Measurements from ENCODE around the gene REPS1. TPM values are rescaled to one million over a fixed set of nuclear protein-coding genes. Genes with fewer than 3 reads are reported as not detected.

REPS1 gene
- total and polyA plus RNA-seq, 2 of the 13 experiments (the other 11 are each of a cell fraction or from before 2014, with no cell fraction given): 36.4 to 38.3 TPM

DNA sequence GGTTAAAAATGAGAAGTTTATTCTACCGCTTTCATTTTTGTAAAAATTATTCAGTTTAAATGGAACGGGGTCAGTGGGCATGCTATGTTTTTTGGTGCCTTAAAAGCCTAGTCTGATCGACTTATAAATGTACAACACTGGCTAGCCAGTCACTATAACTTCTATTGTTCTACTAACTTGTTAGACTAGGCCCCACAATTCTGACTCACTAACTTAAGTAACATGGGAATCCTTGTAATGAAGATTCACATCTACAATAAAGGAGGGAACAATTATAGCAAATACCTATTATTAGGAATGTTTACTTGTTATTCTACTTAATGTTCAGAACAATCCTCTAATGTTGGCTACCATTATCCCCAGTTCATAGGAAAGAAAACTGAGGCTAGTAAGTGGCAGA, 28.5 kb downstream of the REPS1 start (continued):
- no peak for TF ChIP-seq ZSCAN29 (CRISPR knock-in tag; conservative IDR thresholded peaks at IDR 0.05)
- no peak for TF ChIP-seq ARNT2 (CRISPR knock-in tag; IDR thresholded peaks at IDR 0.05; ENCODE audit: low read depth)
- TF ChIP-seq XRCC5 (optimal IDR thresholded peaks at IDR 0.05; ENCODE audit: low read length): no peak
- TF ChIP-seq ZNF230 (CRISPR knock-in tag; IDR thresholded peaks at IDR 0.05): no peak
- TF ChIP-seq, protein P1, sequence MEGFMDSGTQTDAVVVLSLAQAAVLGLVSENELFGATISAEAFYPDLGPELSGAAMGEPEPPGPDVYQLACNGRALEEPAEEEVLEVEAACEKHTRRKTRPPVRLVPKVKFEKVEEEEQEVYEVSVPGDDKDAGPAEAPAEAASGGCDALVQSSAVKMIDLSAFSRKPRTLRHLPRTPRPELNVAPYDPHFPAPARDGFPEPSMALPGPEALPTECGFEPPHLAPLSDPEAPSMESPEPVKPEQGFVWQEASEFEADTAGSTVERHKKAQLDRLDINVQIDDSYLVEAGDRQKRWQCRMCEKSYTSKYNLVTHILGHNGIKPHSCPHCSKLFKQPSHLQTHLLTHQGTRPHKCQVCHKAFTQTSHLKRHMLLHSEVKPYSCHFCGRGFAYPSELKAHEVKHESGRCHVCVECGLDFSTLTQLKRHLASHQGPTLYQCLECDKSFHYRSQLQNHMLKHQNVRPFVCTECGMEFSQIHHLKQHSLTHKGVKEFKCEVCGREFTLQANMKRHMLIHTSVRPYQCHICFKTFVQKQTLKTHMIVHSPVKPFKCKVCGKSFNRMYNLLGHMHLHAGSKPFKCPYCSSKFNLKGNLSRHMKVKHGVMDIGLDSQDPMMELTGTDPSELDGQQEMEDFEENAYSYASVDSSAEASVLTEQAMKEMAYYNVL (CRISPR knock-in tag; IDR thresholded peaks at IDR 0.05; ENCODE audit: borderline replicate concordance): no peak
- TF ChIP-seq, protein P2, sequence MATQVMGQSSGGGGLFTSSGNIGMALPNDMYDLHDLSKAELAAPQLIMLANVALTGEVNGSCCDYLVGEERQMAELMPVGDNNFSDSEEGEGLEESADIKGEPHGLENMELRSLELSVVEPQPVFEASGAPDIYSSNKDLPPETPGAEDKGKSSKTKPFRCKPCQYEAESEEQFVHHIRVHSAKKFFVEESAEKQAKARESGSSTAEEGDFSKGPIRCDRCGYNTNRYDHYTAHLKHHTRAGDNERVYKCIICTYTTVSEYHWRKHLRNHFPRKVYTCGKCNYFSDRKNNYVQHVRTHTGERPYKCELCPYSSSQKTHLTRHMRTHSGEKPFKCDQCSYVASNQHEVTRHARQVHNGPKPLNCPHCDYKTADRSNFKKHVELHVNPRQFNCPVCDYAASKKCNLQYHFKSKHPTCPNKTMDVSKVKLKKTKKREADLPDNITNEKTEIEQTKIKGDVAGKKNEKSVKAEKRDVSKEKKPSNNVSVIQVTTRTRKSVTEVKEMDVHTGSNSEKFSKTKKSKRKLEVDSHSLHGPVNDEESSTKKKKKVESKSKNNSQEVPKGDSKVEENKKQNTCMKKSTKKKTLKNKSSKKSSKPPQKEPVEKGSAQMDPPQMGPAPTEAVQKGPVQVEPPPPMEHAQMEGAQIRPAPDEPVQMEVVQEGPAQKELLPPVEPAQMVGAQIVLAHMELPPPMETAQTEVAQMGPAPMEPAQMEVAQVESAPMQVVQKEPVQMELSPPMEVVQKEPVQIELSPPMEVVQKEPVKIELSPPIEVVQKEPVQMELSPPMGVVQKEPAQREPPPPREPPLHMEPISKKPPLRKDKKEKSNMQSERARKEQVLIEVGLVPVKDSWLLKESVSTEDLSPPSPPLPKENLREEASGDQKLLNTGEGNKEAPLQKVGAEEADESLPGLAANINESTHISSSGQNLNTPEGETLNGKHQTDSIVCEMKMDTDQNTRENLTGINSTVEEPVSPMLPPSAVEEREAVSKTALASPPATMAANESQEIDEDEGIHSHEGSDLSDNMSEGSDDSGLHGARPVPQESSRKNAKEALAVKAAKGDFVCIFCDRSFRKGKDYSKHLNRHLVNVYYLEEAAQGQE (IDR thresholded peaks at IDR 0.05; ENCODE audit: borderline replicate concordance in 1 of 2, low read depth in 1 of 2, low read length in 2 of 2): no peak

DNA sequence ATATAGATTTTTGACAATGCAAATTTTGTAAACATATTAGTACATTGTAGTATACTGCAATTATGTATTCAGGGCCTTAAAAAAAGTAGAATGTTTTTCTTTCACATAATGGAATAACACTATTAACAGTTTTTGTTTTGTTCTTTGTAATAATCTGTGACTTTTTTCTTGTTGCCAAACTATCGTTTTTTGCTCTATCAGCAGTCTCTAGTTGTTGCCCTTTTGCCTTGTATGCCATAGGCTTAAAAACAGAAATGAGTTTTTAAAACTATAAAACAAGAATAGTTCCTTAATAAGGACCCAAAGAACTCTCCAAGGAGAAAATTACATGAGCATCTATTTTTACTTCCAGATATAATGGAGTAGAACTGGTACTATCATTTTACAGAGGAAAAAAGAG, 29.5 kb downstream of the REPS1 start:
- in situ Hi-C loops (cut with HindIII; ENCODE audit: extremely low pct_ligation_motif_present, low pct_unique_long_range_greater_than_20kb) (no loop called here), intact Hi-C loops (cut with micrococcal nuclease; ENCODE audit: unreplicated experiment) (no loop called here)
- ChIA-PET CTCF (ENCODE audit: low intra/inter-chr PET ratio, low total read pairs) (no interaction called here), POLR2A (no interaction called here)
- peak; percentile 33; the same call in 1 of the 2 replicates for TF ChIP-seq MAFF (IDR thresholded peaks at IDR 0.05; ENCODE audit: low read depth, low read length)
- TF ChIP-seq NFE2L2 (IDR thresholded peaks at IDR 0.05; ENCODE audit: low read length): no peak
- TF ChIP-seq MAFK (conservative IDR thresholded peaks at IDR 0.05 in 1 of 2, IDR thresholded peaks at IDR 0.05 in 1 of 2; ENCODE audit: low read length in 2 of 2): peak; percentile 33 to 56; a peak in 3 of 4 replicates
- no peak for TF ChIP-seq TAF15 (IDR thresholded peaks at IDR 0.05; ENCODE audit: low read depth, low read length, poor library complexity, severe bottlenecking)
- Histone ChIP-seq H3K4me2 (ENCODE audit: low read depth, low read length) (no peak overlapping the region), H3K4me3 (replicated peaks in 1 of 3; ENCODE audit: insufficient read depth in 1 of 3, low read depth in 2 of 3, low read length in 3 of 3) (no peak overlapping the region), H3K79me2 (ENCODE audit: insufficient read depth, low read length) (peaks cover 51% of the 10 kb centered on the region), H3K4me1 (ENCODE audit: insufficient read depth, low read length) (peaks cover 32% of the 10 kb centered on the region), H3K27me3 (ENCODE audit: control insufficient read depth in 1 of 2, insufficient read depth in 2 of 2, low read length in 2 of 2) (no peaks in the 10 kb centered on the region), H3K9me3 (ENCODE audit: low read length) (no peaks in the 10 kb centered on the region), H3K36me3 (replicated peaks in 1 of 2; ENCODE audit: control insufficient read depth in 1 of 2, insufficient read depth in 2 of 2, low read length in 2 of 2) (no peaks in the 10 kb centered on the region), H3K9ac (ENCODE audit: insufficient read depth, low read depth, low read length) (no peak overlapping the region), H2AFZ (ENCODE audit: low read length) (no peak overlapping the region), H3K27ac (ENCODE audit: extremely low read length, insufficient read depth, low read length) (no peak overlapping the region), H4K20me1 (ENCODE audit: insufficient read depth, low read length) (peaks cover 12% of the 10 kb centered on the region)
- WGBS (ENCODE audit: low lambda C conversion rate): 96% methylated on average over 1 of the region's 1 CpG
- FAIRE-seq: no peak
- BruUV-seq (replicated peaks): no TSS peak
- no peak for ATAC-seq
- no peak for DNase-seq (ENCODE audit: low spot score)
